IMR-90 (cell line): ENCODE measurements around the gene GNG7. TPM values are rescaled to one million over a fixed set of nuclear protein-coding genes. Genes with fewer than 3 reads are reported as not detected.

Experiments used
- ATAC-seq: fragments of 200-7000 bp; cut with Tn5 transposase; 2 replicates; pipeline ENCODE4 v1.9.1; 2020; ENCODE audit warnings: low read depth, mild to moderate bottlenecking, moderate library complexity
- BruUV-seq: library from RNA; stranded (reverse); fragments of 400-500 nt; replicated peaks from 2 replicates; lab custom pipeline; 2021; lab: Mats Ljungman, UMichigan
- CTCF ChIA-PET: fragments of 300-600 bp; formaldehyde crosslinking; extraction: SDS; loops from one replicate; lab custom pipeline; 2021; ENCODE audit warnings: antibody characterized with exemption; lab: Yijun Ruan, JAX
- POLR2A ChIA-PET: fragments of 300-600 bp; sonication (Branson Sonifier 250); formaldehyde crosslinking; loops from one replicate; lab custom pipeline; 2022; ENCODE audit warnings: antibody characterized with exemption; ENCODE audit not compliant: unreplicated experiment; lab: Charles Lee
- DNase-seq: peaks from one replicate; pipeline ENCODE4 v3.0.0; 2013
- H2AFZ ChIP-seq: replicated peaks from 2 replicates; pipeline ENCODE3; 2013; ENCODE audit warnings: low read length, mild to moderate bottlenecking; ENCODE audit not compliant: poor library complexity
- H2AK5ac ChIP-seq: 2 replicates; pipeline ENCODE4 v1.6.1; 2013; ENCODE audit warnings: low read depth, low read length, inconsistent platforms
- H2AK9ac ChIP-seq: replicated peaks from 2 replicates; pipeline ENCODE3; 2013; ENCODE audit warnings: mild to moderate bottlenecking, low read depth, low read length, moderate library complexity; ENCODE audit not compliant: poor library complexity
- H2BK120ac ChIP-seq: 2 replicates; pipeline ENCODE4 v1.6.1; 2013; ENCODE audit warnings: low read depth, low read length, inconsistent platforms
- H2BK15ac ChIP-seq: 3 replicates; pipeline ENCODE4 v1.6.1; 2013; ENCODE audit warnings: low read depth, low read length, inconsistent platforms
- H2BK20ac ChIP-seq: 2 replicates; pipeline ENCODE4 v1.6.1; 2013; ENCODE audit warnings: low read depth, mild to moderate bottlenecking, inconsistent platforms, low read length, moderate library complexity
- H2BK5ac ChIP-seq: 2 replicates; pipeline ENCODE4 v1.6.1; 2013; ENCODE audit warnings: mild to moderate bottlenecking, low read depth, low read length, inconsistent platforms; ENCODE audit not compliant: poor library complexity, severe bottlenecking
- H3K14ac ChIP-seq: replicated peaks from 2 replicates; pipeline ENCODE4 v1.6.1; 2013; ENCODE audit warnings: low read depth, low read length, inconsistent platforms
- H3K18ac ChIP-seq: 2 replicates; pipeline ENCODE4 v1.6.1; 2013; ENCODE audit warnings: low read depth, low read length, control low read depth
- H3K23ac ChIP-seq: 2 replicates; pipeline ENCODE4 v1.6.1; 2013; ENCODE audit warnings: low read depth, low read length, inconsistent platforms
- H3K27ac ChIP-seq: 2 replicates; pipeline ENCODE4 v1.5.1; 2013; ENCODE audit warnings: mild to moderate bottlenecking, control low read depth, low read length; ENCODE audit not compliant: insufficient read depth
- H3K27me3 ChIP-seq: 2 replicates; pipeline ENCODE4 v1.6.1; 2013; ENCODE audit warnings: low read length; ENCODE audit not compliant: control insufficient read depth, insufficient read depth
- H3K36me3 ChIP-seq: 2 replicates; pipeline ENCODE4 v1.6.1; 2013; ENCODE audit warnings: low read length, mixed read lengths; ENCODE audit not compliant: control insufficient read depth, insufficient read depth
- H3K4ac ChIP-seq: 2 replicates; pipeline ENCODE4 v1.6.1; 2013; ENCODE audit warnings: low read depth, low read length, inconsistent platforms
- H3K4me1 ChIP-seq: 2 replicates; pipeline ENCODE4 v1.6.1; 2013; ENCODE audit warnings: low read length, mixed read lengths; ENCODE audit not compliant: control insufficient read depth, insufficient read depth
- H3K4me2 ChIP-seq: 2 replicates; pipeline ENCODE4 v1.6.1; 2013; ENCODE audit warnings: low read depth, mild to moderate bottlenecking, control low read depth, low read length, moderate library complexity
- H3K4me3 ChIP-seq: 2 replicates; pipeline ENCODE4 v1.5.1; 2013; ENCODE audit warnings: low read depth, mild to moderate bottlenecking, control low read depth, low read length, moderate library complexity; ENCODE audit not compliant: insufficient read depth
- H3K56ac ChIP-seq: 2 replicates; pipeline ENCODE4 v1.6.1; 2013; ENCODE audit warnings: low read length, inconsistent platforms; ENCODE audit not compliant: insufficient read depth; ENCODE audit errors: extremely low read depth
- H3K79me1 ChIP-seq, 2 experiments: 2 replicates each; pipeline ENCODE4 v1.6.1; 2013; ENCODE audit warnings: low read length in 2 of 2, inconsistent platforms in 1 of 2, low read depth in 1 of 2
- H3K9ac ChIP-seq: 2 replicates; pipeline ENCODE4 v1.6.1; 2013; ENCODE audit warnings: low read depth, low read length, control low read depth
- H3K9me1 ChIP-seq: 2 replicates; pipeline ENCODE4 v1.6.1; 2013; ENCODE audit warnings: low read length, inconsistent platforms; ENCODE audit not compliant: insufficient read depth
- H3K9me3 ChIP-seq: 2 replicates; pipeline ENCODE4 v1.6.1; 2013; ENCODE audit warnings: low read length; ENCODE audit not compliant: control insufficient read depth, insufficient read depth
- H4K20me1 ChIP-seq: 2 replicates; pipeline ENCODE4 v1.6.1; 2013; ENCODE audit warnings: low read length, inconsistent platforms; ENCODE audit not compliant: insufficient read depth
- H4K5ac ChIP-seq: 2 replicates; pipeline ENCODE4 v1.6.1; 2013; ENCODE audit warnings: mild to moderate bottlenecking, low read depth, low read length, control low read depth
- H4K8ac ChIP-seq, 2 experiments: 2 replicates each; pipeline ENCODE4 v1.6.1; 2013; ENCODE audit warnings: low read depth in 2 of 2, low read length in 2 of 2, control low read depth in 1 of 2, inconsistent platforms in 1 of 2
- H4K91ac ChIP-seq: 2 replicates; pipeline ENCODE4 v1.6.1; 2013; ENCODE audit warnings: low read depth, low read length, inconsistent platforms; ENCODE audit not compliant: insufficient read depth
- BHLHE40 ChIP-seq: fragments of 150-350 bp; IDR thresholded peaks from 2 replicates; pipeline ENCODE4 v1.6.1; 2016; ENCODE audit warnings: mild to moderate bottlenecking, low read depth, low read length
- CEBPB ChIP-seq: IDR thresholded peaks from 2 replicates; pipeline ENCODE4 v1.6.1; 2012; ENCODE audit warnings: low read depth, low read length, improper control_type of control experiment
- CHD1 ChIP-seq: IDR thresholded peaks from 2 replicates; pipeline ENCODE4 v1.6.1; 2012; ENCODE audit warnings: low read depth, low read length, improper control_type of control experiment
- CTCF ChIP-seq: conservative IDR thresholded peaks from 2 replicates; pipeline ENCODE4 v1.5.1; 2012; ENCODE audit warnings: mild to moderate bottlenecking, low read depth, low read length, improper control_type of control experiment
- ELK1 ChIP-seq: fragments of 150-350 bp; IDR thresholded peaks from 2 replicates; pipeline ENCODE4 v1.6.1; 2016; ENCODE audit warnings: low read depth, mild to moderate bottlenecking, low read length, moderate library complexity, borderline replicate concordance
- FOS ChIP-seq: fragments of 150-350 bp; IDR thresholded peaks from 2 replicates; pipeline ENCODE4 v1.6.1; 2016; ENCODE audit warnings: low read depth, low read length
- MAFK ChIP-seq: IDR thresholded peaks from 2 replicates; pipeline ENCODE4 v1.6.1; 2012; ENCODE audit warnings: low read depth, low read length, improper control_type of control experiment
- NFE2L2 ChIP-seq: fragments of 150-350 bp; IDR thresholded peaks from 2 replicates; pipeline ENCODE4 v1.6.1; 2016; ENCODE audit warnings: low read depth, mild to moderate bottlenecking, low read length
- POLR2A ChIP-seq: IDR thresholded peaks from 2 replicates; pipeline ENCODE4 v1.6.1; 2012; ENCODE audit warnings: mild to moderate bottlenecking, low read depth, low read length
- RAD21 ChIP-seq: IDR thresholded peaks from 2 replicates; pipeline ENCODE4 v1.6.1; 2012; ENCODE audit warnings: low read length, improper control_type of control experiment
- RCOR1 ChIP-seq: IDR thresholded peaks from 2 replicates; pipeline ENCODE4 v1.6.1; 2012; ENCODE audit warnings: mild to moderate bottlenecking, low read length, improper control_type of control experiment; ENCODE audit not compliant: insufficient replicate concordance
- RFX5 ChIP-seq: IDR thresholded peaks from 2 replicates; pipeline ENCODE4 v1.8.0; 2012; ENCODE audit warnings: low read depth, mild to moderate bottlenecking, low read length, moderate library complexity
- SMC3 ChIP-seq: fragments of 150-350 bp; IDR thresholded peaks from 2 replicates; pipeline ENCODE4 v1.6.1; 2016; ENCODE audit warnings: low read depth, mild to moderate bottlenecking, antibody characterized with exemption, low read length, moderate library complexity
- USF2 ChIP-seq: fragments of 150-350 bp; IDR thresholded peaks from 2 replicates; pipeline ENCODE4 v1.6.1; 2017; ENCODE audit warnings: mild to moderate bottlenecking, antibody characterized with exemption, low read length, low read depth
- WGBS, 2 experiments: methylation state at CpG; one replicate each; pipeline versions ENCODE4 v1.1.5 to v1.1.7; 2013; ENCODE audit warnings: missing lambda C conversion rate in 2 of 2; ENCODE audit not compliant: insufficient read length in 1 of 2; ENCODE audit errors: extremely low coverage in 2 of 2; 5-methylcytosine and 5-hydroxymethylcytosine counted together
- dilution Hi-C: fragments of 300-500 bp; cut with HindIII; formaldehyde crosslinking; loops from one replicate; pipeline ENCODE4 v1.14.3; 2018; ENCODE audit warnings: low sequenced_read_pairs; ENCODE audit not compliant: unreplicated experiment
- in situ Hi-C: fragments of 300-500 bp; cut with MboI; formaldehyde crosslinking; loops from 3 replicates; pipeline ENCODE4 v1.14.3; 2019; ENCODE audit warnings: low sequenced_read_pairs, inconsistent platforms, mixed read lengths
- intact Hi-C: fragments of 100-400 bp; cut with micrococcal nuclease; formaldehyde crosslinking; loops from 2 replicates; pipeline ENCODE4 v1.10.0; 2022
- polyA plus RNA-seq, 3 experiments: library from polyadenylated mRNA; depleted of rRNA; stranded (reverse); fragments of >200 nt; gene quantifications; 2 replicates each; pipeline ENCODE4 v1.2.3, GENCODE V29; 2012; ENCODE audit warnings: low replicate concordance in 1 of 3
- total RNA-seq: library from RNA; depleted of rRNA; stranded (reverse); fragments of >200 nt; gene quantifications from 2 replicates; pipeline ENCODE4 v1.2.3, GENCODE V29; 2012

GNG7 gene
- total and polyA plus RNA-seq, 2 of the 4 experiments (the other 2 are of a cell fraction): under 0.01 to 0.21 TPM

GRCh38 chr19:2500841-2501261, 201.6 kb downstream of the GNG7 start:
- H3K18ac ChIP-seq: no peak overlapping the region
- H2BK5ac ChIP-seq: no peak overlapping the region
- H3K4ac ChIP-seq: no peak overlapping the region
- WGBS, 2 experiments: 71% methylated on average over 12 of the region's 12 CpGs; no CpG with 5 or more reads in 1 of the 2 experiments
- H3K9me1 ChIP-seq: peaks cover 8% of the 10 kb centered on the region; the same call in 1 of the 2 replicates
- no peak overlapping the region for H2BK15ac ChIP-seq
- H3K23ac ChIP-seq: no peak overlapping the region
- H2BK20ac ChIP-seq: no peak overlapping the region
- no peak overlapping the region for H3K9ac ChIP-seq
- H4K5ac ChIP-seq: no peak overlapping the region
- H2AFZ ChIP-seq: no peak overlapping the region
- H4K91ac ChIP-seq: 0 out of 2 replicates have a peak overlapping the region, but pooled peaks have one; percentile 14
- ChIA-PET POLR2A (no interaction called here), CTCF (no interaction called here)
- no peak for ATAC-seq
- H3K14ac ChIP-seq: no peak overlapping the region
- dilution Hi-C loops (no loop called here), intact Hi-C loops (no loop called here), in situ Hi-C loops (no loop called here)
- peaks cover 14% of the 10 kb centered on the region for H3K4me1 ChIP-seq
- no peak overlapping the region for H3K4me3 ChIP-seq
- no peaks in the 10 kb centered on the region for H3K36me3 ChIP-seq
- 0 out of 2 replicates have a peak overlapping the region, but pooled peaks have one; percentile 27 for H2AK5ac ChIP-seq
- H4K20me1 ChIP-seq: no peaks in the 10 kb centered on the region
- H3K27me3 ChIP-seq: no peaks in the 10 kb centered on the region
- TF ChIP-seq RAD21: no peak
- no peak for TF ChIP-seq POLR2A
- TF ChIP-seq FOS: no peak
- TF ChIP-seq ELK1: no peak
- no peak for TF ChIP-seq USF2
- TF ChIP-seq RFX5: no peak
- no peak for TF ChIP-seq NFE2L2
- no peak for TF ChIP-seq BHLHE40
- TF ChIP-seq RCOR1: no peak
- TF ChIP-seq CHD1: no peak
- TF ChIP-seq CEBPB: no peak
- TF ChIP-seq SMC3: no peak
- no peak for TF ChIP-seq CTCF
- TF ChIP-seq MAFK: no peak
- no peak overlapping the region for H2AK9ac ChIP-seq
- no peak for DNase-seq
- H4K8ac ChIP-seq: no peak overlapping the region
- BruUV-seq: no TSS peak
- H2BK120ac ChIP-seq: no peak overlapping the region
- no peak overlapping the region for H3K4me2 ChIP-seq
- peaks cover 0 to 6% of the 10 kb centered on the region in 2 experiments; a peak in 1 of 4 replicates for H3K79me1 ChIP-seq
- no peak overlapping the region for H3K56ac ChIP-seq
- H3K27ac ChIP-seq: no peak overlapping the region
- no peaks in the 10 kb centered on the region for H3K9me3 ChIP-seq
